SK-N-SH treated with all-trans-retinoic acid at 6 μM for 48 hours (cell line): ENCODE data around the gene THRAP3.

Source experiments
- CSDC2 ChIP-seq: fragments of 250-450 bp; sonication (Bioruptor Pico); IDR thresholded peaks from 2 replicates; pipeline ENCODE4 v1.5.0; 2020; ENCODE audit warnings: mild to moderate bottlenecking, moderate library complexity
- PPARA ChIP-seq: fragments of 250-450 bp; sonication (Bioruptor Pico); IDR thresholded peaks from 2 replicates; pipeline ENCODE4 v1.5.0; 2020; ENCODE audit warnings: mild to moderate bottlenecking, borderline replicate concordance
- RARB ChIP-seq: fragments of 250-450 bp; sonication (Bioruptor Pico); IDR thresholded peaks from 2 replicates; pipeline ENCODE4 v1.8.0; 2021; ENCODE audit warnings: mild to moderate bottlenecking, moderate library complexity
- ZFP30 ChIP-seq: fragments of 450-650 bp; formaldehyde crosslinking; IDR thresholded peaks from 2 replicates; pipeline ENCODE4 v1.5.0; 2022; ENCODE audit warnings: mild to moderate bottlenecking, moderate library complexity
- TF ChIP-seq, protein P1 (sequence below): fragments of 250-450 bp; sonication (Bioruptor Pico); IDR thresholded peaks from 2 replicates; pipeline ENCODE4 v1.5.0; 2020; ENCODE audit warnings: mild to moderate bottlenecking, moderate library complexity
- TF ChIP-seq, protein P2 (sequence below): fragments of 250-450 bp; sonication (Bioruptor Pico); IDR thresholded peaks from 2 replicates; pipeline ENCODE4 v1.5.1; 2020; ENCODE audit warnings: low read depth, mild to moderate bottlenecking, moderate library complexity

GRCh38 chr1:36276688-36277087 is 52.4 kb downstream of the THRAP3 start:
- TF ChIP-seq, protein P1, sequence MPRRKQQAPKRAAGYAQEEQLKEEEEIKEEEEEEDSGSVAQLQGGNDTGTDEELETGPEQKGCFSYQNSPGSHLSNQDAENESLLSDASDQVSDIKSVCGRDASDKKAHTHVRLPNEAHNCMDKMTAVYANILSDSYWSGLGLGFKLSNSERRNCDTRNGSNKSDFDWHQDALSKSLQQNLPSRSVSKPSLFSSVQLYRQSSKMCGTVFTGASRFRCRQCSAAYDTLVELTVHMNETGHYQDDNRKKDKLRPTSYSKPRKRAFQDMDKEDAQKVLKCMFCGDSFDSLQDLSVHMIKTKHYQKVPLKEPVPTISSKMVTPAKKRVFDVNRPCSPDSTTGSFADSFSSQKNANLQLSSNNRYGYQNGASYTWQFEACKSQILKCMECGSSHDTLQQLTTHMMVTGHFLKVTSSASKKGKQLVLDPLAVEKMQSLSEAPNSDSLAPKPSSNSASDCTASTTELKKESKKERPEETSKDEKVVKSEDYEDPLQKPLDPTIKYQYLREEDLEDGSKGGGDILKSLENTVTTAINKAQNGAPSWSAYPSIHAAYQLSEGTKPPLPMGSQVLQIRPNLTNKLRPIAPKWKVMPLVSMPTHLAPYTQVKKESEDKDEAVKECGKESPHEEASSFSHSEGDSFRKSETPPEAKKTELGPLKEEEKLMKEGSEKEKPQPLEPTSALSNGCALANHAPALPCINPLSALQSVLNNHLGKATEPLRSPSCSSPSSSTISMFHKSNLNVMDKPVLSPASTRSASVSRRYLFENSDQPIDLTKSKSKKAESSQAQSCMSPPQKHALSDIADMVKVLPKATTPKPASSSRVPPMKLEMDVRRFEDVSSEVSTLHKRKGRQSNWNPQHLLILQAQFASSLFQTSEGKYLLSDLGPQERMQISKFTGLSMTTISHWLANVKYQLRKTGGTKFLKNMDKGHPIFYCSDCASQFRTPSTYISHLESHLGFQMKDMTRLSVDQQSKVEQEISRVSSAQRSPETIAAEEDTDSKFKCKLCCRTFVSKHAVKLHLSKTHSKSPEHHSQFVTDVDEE (CRISPR knock-in tag): no peak
- TF ChIP-seq PPARA (CRISPR knock-in tag) (no peak), CSDC2 (no peak), RARB (CRISPR knock-in tag) (no peak), ZFP30 (no peak)
- TF ChIP-seq, protein P2, sequence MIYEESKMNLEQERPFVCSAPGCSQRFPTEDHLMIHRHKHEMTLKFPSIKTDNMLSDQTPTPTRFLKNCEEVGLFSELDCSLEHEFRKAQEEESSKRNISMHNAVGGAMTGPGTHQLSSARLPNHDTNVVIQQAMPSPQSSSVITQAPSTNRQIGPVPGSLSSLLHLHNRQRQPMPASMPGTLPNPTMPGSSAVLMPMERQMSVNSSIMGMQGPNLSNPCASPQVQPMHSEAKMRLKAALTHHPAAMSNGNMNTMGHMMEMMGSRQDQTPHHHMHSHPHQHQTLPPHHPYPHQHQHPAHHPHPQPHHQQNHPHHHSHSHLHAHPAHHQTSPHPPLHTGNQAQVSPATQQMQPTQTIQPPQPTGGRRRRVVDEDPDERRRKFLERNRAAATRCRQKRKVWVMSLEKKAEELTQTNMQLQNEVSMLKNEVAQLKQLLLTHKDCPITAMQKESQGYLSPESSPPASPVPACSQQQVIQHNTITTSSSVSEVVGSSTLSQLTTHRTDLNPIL (CRISPR knock-in tag): no peak
